ENCODE data around the gene SETD4.
"Not testable (repeated sequence)": the region's sequence is repeated elsewhere in the genome, so short reads cannot be mapped to it uniquely, and the experiment has no call there.

Gene SETD4, protein sequence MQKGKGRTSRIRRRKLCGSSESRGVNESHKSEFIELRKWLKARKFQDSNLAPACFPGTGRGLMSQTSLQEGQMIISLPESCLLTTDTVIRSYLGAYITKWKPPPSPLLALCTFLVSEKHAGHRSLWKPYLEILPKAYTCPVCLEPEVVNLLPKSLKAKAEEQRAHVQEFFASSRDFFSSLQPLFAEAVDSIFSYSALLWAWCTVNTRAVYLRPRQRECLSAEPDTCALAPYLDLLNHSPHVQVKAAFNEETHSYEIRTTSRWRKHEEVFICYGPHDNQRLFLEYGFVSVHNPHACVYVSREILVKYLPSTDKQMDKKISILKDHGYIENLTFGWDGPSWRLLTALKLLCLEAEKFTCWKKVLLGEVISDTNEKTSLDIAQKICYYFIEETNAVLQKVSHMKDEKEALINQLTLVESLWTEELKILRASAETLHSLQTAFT

GRCh38 chr21:36060159-36060921 is at the start of gene SETD4:
SETD4 (minus strand) TSS chr21:36060526; CDS start chr21:36058888, 1,638 bp downstream.
- peak within 1 kb of the TSS; percentile 83 for H3K4me3 ChIP-seq (ENCODE audit: low read length)
- TF ChIP-seq ZNF274 (IDR thresholded peaks at IDR 0.05; ENCODE audit: low read depth, low read length), result no peak

DNA sequence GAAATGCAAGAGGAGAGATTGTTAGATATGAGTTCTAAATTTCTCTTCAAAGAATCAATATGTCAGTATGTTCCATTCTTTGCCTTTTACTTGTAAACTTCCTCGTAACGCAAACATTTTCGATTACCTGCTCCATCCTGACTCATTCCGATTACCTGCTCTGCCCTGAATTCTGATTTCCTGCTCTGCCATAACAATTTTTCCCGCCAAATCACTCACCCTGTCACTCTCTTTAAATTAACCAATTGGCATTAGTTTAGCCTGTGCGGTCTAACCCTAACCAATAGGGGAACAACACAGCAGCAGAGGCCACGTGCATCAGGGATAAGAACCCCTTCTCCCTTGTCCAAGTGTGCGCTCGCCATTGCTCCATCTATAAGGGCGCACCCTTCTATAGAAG is 49.5 kb upstream of the SETD4 start:
- TF ChIP-seq ZNF274 (IDR thresholded peaks at IDR 0.05; ENCODE audit: low read depth, low read length), result no peak

DNA sequence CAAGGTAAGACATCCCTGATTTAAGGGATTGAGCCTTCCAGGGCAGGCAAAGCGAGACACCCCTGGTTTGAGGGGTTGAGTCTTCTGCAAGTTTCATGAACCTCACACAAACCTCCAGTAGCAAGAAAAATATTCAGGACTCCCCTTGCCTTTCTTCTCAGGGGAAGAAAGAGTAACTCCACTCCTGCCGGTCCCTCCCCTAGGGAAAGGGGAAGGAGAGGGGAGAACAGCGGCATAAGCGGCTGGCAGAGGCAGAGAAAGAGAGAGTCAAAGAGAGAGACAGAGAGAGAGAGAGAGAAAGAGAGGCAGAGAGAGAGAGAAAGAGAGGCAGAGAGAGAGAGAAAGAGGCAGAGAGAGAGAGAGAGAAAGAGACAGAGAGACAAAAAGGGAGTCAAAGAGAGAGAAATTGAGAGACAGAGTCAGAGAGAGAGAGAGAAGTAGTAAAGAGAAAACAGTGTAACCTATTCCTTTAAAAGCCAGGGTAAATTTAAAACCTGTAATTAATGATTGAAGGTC is 45.1 kb upstream of the SETD4 start:
- no peak for TF ChIP-seq ZNF274 (IDR thresholded peaks at IDR 0.05; ENCODE audit: low read depth, low read length)
- H3K4me3 ChIP-seq (ENCODE audit: low read length), result no peak overlapping the region

More for the DNA sequence above, 49.5 kb upstream of the SETD4 start:
- H3K4me3 ChIP-seq (ENCODE audit: low read length), result no peak overlapping the region

GRCh38 chr21:36104317-36105300 is 44.3 kb upstream of the SETD4 start:
- H3K4me3 ChIP-seq (ENCODE audit: low read length), result no peak overlapping the region
- no peak for TF ChIP-seq ZNF274 (IDR thresholded peaks at IDR 0.05; ENCODE audit: low read depth, low read length)

GRCh38 chr21:36103434-36103833 is 43.1 kb upstream of the SETD4 start:
- TF ChIP-seq ZNF274 (IDR thresholded peaks at IDR 0.05; ENCODE audit: low read depth, low read length), result no peak
- H3K4me3 ChIP-seq (ENCODE audit: low read length), result no peak overlapping the region

GRCh38 chr21:36100971-36101641 is 40.8 kb upstream of the SETD4 start:
- H3K4me3 ChIP-seq (ENCODE audit: low read length), result no peak overlapping the region
- no peak for TF ChIP-seq ZNF274 (IDR thresholded peaks at IDR 0.05; ENCODE audit: low read depth, low read length)

DNA sequence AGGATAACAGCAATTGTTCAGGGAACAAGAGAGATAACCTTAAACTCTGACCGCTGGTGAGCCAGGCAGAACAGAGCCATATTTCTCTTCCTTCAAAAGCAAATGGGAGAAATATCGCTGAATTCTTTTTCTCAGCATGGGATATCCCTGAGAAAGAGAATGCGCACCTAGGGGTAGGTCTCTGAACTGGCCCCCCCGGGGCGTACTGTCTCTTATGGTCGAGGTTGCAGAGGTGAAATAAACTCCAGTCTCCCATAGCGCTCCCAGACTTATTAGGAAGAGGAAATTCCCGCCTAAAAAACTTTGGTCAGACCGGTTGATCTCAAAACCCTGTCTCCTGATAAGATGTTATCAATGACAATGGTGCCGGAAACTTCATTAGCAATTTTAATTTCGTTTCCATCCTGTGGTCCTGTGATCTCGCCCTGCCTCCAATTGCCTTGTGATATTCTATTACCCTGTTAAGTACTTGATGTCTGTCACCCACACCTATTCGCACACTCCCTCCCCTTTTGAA is 39.4 kb upstream of the SETD4 start:
- H3K4me3 ChIP-seq (ENCODE audit: low read length), result not testable (repeated sequence)

GRCh38 chr21:36099000-36099399 is 38.7 kb upstream of the SETD4 start:
- no peak overlapping the region for H3K4me3 ChIP-seq (ENCODE audit: low read length)
- no peak for TF ChIP-seq ZNF274 (IDR thresholded peaks at IDR 0.05; ENCODE audit: low read depth, low read length)

DNA sequence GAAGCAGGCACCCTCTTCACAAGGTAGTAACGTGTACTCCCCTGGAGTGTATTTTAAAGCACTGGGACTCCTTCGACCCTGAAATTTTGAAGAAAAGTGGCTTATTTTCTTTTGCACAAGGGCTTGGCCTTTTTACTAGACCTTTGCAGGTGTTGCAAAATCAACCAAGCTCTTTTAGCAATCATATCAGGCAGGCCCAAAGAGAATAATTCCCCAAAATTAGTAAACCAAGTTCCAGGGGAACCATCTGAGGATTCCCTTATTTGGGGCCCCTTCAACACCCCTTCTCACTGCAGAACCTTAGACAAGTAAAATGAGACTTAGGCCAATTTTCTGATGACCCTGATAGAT is 37.8 kb upstream of the SETD4 start:
- TF ChIP-seq ZNF274 (IDR thresholded peaks at IDR 0.05; ENCODE audit: low read depth, low read length), result no peak
- no peak overlapping the region for H3K4me3 ChIP-seq (ENCODE audit: low read length)

GRCh38 chr21:36097427-36098181 is 37.3 kb upstream of the SETD4 start:
- no peak for TF ChIP-seq ZNF274 (IDR thresholded peaks at IDR 0.05; ENCODE audit: low read depth, low read length)

GRCh38 chr21:36096398-36097290 is 36.3 kb upstream of the SETD4 start:
- no peak for TF ChIP-seq ZNF274 (IDR thresholded peaks at IDR 0.05; ENCODE audit: low read depth, low read length)
- H3K4me3 ChIP-seq (ENCODE audit: low read length), result no peak overlapping the region

More at GRCh38 chr21:36097427-36098181, 37.3 kb upstream of the SETD4 start:
- H3K4me3 ChIP-seq (ENCODE audit: low read length), result no peak overlapping the region

Measured in GM08714 (cell line).